ENCODE data around the gene NCEH1.

Gene NCEH1

GRCh38 chr3:172643506-172644179 lies 67.2 kb downstream of the NCEH1 start:
- no peak for DNase-seq

- no peak for DNase-seq
These were observed 69.6 kb downstream of the NCEH1 start for GRCh38 chr3:172641291-172641690.

GRCh38 chr3:172640751-172641150 lies 70.1 kb downstream of the NCEH1 start:
- DNase-seq = no peak

DNA sequence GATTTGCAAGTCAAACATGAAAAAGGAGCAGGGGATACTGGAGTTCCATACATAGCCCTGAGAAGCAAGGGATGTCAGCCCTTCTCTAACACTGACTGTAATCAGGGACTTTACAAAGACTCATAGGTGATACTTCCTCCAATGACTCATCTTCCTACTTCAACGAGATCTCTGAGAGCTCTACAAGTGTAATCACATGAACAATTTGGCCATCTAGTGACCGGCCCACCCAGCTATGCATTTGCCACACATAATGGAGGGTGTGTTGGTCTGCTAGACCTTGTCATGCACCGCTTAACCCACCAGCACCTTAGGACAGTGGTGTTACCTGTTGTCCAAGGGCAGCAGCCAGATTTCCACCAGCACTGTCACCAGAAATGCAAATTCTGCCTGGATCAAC lies 75.3 kb downstream of the NCEH1 start:
- no peak for DNase-seq

DNA sequence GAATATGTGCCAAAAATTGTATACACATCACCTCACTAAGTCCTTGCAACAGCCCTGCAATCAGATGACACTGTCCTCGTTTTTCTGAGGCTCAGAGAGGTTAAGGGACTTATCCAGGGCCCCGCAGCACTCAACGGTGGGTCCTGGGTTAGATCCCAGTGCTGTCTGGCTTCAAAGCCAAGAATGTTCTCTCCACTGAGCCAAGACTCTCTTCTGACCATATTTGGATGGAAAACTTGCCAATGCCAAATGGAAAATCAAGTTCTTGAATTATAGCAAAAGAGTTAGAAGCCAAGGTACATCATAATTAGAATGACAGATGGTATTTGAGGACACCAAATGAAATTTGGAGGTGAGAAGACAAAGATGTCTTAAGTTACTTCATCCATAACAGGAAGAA lies 75.9 kb downstream of the NCEH1 start:
- no peak for DNase-seq

- no peak for DNase-seq
These were observed 80.6 kb downstream of the NCEH1 start for GRCh38 chr3:172630316-172630715.

DNA sequence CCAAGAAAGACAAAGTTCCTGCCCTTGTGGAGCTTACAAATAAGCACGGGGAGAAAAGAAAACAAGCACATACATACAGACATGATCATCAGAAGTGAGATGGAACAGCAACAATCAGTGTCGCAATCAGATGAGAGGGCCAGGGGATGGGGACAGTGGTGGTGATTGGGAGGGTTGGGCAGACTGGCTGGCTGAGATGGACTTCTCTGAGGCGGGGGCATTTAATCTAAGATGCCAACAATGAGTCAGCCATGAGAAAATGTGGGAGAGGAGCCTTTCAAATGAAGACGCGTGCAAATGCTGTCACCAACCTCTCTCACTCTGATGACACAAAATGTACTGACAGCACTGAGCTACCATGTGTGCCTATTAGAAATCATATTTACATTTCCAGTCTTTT lies 81.4 kb downstream of the NCEH1 start:
- no peak for DNase-seq

GRCh38 chr3:172627057-172627809 lies 83.6 kb downstream of the NCEH1 start:
- peak; percentile 26 for DNase-seq

DNA sequence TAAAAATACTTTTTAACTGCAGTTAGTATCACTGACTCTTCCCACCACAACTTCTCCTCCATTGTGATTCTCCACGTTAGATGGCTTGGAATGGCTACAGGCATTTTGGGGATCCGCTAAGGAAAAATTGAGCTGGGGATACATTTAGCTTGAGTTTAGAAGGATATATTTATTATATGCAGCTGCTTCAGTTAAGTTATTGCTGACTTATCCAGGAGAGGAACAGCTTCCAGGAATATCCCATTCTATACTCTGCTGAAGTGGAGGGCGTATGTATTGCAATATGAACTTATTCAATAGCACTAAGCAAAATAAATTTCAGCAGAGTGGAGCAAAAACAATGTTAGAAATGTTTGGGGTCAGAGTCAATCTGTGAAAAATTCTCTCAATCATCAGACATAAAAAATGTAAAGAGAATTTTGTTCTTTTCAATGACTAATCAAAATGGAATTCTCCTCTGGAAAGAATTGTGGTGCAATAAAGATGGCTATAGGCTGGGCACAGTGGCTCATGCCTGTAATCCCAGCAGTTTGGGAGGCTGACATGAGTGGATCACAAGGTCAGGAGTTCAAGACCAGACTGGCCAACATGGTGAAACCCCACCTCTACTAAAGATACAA lies 84.7 kb downstream of the NCEH1 start:
- DNase-seq = no peak

DNA sequence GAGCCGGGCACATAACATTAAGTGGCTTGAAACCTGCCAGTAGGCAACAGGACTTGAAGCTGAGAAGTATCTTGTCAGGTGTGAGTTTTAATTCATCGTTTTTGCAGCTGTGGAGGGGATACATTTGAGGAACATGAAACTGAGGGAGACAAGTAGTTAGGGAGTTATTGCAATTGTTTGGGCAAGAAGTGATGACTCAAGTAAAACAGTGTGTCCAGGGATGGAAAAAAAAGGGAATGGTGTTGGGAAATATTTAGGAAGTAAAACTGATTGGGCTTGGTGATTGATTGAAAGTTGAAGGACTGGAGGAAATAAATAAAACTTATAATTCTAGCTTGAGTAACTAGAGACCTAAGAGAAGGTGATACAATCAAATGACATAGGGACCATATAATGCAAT lies 85.5 kb downstream of the NCEH1 start:
- DNase-seq = no peak

DNA sequence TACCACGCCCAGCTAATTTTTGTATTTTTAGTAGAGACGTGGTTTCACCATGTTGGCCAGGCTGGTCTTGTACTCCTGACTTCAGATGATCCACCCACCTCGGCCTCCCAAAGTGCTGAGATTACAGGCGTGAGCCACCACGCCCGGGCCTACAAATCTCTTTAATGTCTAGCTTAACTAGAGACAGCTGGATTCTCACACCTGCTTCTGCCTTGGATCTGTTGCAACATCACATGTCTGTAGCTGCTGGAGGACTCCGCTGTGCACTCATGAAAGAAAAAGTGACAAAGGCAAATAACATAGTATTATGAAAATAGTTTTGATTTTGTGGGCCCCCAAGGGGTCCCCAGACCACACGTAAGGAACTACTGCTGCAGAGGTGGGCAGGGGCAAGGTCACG lies 85.9 kb downstream of the NCEH1 start:
- no peak for DNase-seq

DNA sequence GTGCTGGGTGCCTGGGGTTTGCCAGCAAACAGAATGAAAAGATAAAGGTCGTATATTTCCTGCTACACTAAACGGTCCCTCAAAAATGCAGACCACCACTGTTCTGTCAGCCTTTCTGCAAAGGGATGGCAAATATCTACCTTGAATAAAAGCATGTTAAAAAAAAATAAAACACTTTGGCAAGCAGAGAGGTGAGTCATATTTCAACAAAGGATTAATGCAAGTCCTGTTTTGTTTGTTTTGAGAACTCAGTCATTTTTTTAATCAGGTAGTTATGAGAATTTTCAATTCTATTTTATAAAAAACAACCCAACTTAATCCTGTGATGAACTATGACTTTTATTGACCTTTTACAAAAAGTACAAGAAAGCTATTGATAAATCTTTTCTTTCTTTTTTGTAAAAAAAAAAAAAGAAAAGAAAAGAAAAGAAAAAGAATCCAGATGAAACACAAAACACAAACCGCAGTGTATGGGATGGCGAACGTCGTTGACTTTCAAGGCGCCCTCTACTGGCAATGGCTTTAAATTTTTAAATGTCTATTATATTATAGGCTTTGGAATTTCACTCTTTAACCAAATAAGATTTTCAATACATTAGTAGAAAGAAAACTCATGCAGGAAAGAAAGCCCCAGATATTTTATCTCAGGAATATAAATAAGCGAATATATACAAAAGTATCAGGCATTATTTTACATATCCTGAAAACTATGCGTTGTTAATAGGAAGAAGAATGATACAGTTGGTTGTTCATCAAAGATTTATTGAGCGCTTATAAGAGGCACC lies 87.8 kb downstream of the NCEH1 start:
- DNase-seq = no peak

DNA sequence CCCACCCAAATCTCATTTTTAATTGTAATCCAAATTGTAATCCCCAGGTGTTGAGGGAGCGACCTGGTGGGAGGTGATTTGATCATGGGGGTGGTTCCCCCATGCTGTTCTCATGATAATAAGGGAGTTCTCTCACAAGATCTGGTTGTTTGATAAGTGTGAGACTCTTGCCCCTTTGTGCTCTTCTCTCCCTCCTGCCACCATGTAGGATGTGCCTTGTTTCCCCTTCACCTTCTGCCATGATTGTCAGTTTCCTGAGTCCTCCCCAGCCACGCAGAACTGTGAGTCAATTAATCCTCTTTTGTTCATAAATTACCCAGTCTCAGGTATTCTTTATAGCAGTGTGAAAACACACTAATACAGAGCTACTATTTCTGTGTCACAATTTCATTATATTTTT lies 88.7 kb downstream of the NCEH1 start:
- no peak for DNase-seq

- no peak for DNase-seq
These were observed 92.9 kb downstream of the NCEH1 start for GRCh38 chr3:172617976-172618375.

- no peak for DNase-seq
These were observed 93.7 kb downstream of the NCEH1 start for GRCh38 chr3:172617013-172617706.

DNA sequence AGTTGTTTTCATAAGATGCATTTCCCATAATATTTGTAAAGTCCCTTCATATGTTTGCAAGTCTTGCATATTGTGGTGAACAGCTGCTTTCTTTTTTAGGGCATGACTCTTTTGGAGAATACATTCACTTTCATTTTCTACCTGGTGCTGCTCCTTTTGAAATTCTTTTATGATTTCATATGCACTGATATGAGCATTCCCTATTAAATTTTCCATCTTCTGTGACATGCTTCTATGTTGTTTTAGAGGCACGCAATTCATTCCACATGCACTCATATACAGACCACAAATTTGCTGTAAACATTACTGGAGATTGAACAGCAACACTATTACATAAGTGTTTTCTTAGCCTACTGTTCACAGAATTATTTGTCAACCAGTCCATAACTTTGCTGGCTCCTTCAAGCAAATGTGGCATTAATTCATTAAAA lies 94.8 kb downstream of the NCEH1 start:
- no peak for DNase-seq

DNA sequence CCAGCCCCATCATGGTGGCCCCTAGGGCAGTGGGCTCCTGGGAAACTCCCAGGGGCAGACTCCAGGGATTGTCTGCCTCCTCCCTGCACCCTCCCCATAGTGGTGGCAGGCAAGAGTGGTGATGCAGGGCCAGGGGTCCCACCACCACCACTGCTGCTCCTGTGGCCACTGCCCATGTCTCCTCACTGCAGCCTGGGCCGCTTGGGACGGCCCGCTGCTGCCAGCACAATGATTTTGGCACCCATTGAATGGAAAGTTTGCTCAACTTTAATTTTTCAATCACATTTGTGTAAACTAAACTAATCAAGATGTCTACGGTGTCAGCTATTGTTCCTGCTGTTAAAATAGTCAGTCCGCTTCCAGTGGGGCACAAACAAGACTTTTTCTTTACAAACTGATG lies 95.6 kb downstream of the NCEH1 start:
- DNase-seq = no peak

GRCh38 chr3:172614340-172615274 lies 96.3 kb downstream of the NCEH1 start:
- DNase-seq = no peak

DNA sequence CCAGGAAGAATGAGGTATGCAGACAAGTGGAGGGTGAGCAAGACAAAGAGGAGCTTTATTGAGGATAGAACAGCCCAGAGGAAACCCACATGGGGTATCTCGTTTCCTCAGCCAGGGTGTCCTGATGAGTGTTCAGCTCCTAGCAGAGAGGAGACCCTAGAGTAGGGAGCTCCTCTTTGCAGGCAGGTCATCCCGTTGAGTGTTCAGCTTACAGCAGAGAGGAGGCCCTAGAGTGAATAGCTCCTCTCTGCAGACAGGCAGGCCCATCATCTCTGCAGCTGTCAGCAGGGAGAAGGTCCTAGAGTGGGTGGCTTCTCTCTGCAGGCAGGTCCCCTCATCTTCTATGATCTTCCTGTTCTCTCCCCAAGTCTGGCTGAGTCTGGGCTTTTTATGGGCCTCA lies 97.0 kb downstream of the NCEH1 start:
- no peak for DNase-seq

GRCh38 chr3:172612871-172613678 lies 97.8 kb downstream of the NCEH1 start:
- DNase-seq = no peak

GRCh38 chr3:172609750-172610149 lies 101.1 kb downstream of the NCEH1 start:
- DNase-seq = no peak
